Dedifferentiated amniotic fluid mesenchymal stem cell (primary cell): ENCODE results near the gene SERINC2.
"Not testable (repeated sequence)": the region's sequence is repeated elsewhere in the genome, so short reads cannot be mapped to it uniquely, and the experiment has no call there.

ENCODE experiments used
- DNase-seq: peaks from one replicate; pipeline ENCODE4 v3.0.0-alpha.2; 2016; ENCODE audit errors: extremely low spot score

Gene SERINC2

DNA sequence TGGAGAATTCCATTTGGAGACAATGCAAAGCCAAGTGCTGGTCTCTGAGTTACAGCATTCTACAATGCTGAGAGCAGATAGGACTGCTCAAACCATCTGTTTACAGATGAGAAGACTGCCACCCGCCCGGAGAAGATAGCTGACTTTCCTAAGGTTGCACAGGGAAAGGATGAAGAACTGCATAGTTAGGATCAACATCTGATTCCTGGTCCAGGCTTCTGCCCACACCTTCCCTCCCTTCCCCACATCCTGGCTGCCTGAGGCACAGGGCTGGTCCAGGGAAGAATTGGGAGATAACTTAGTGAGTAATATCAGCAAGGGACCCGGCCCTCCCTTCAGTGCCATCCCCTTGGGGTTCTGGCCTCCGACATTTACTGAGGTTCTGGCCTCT is 2.0 kb downstream of the SERINC2 start:
- no peak for DNase-seq

DNA sequence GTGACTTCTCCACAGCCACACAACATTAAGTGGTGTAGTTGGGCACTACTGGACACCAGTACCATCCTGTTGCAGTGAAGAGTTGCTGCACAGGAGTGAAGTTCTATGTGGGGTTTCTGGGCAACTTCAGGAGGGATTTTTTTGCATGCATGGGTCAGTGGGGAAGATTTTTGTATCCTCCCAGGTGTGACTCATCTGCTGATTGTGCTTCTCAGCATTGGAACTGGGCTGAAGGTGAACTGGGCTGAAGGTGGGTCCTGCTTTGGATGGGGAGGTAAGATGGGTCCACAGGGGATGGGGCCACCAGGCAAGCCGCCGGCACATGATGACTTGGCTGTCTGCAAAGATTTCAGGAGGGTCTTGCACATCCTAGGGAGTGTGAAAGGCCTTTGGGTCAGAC is 2.6 kb downstream of the SERINC2 start:
- no peak for DNase-seq

DNA sequence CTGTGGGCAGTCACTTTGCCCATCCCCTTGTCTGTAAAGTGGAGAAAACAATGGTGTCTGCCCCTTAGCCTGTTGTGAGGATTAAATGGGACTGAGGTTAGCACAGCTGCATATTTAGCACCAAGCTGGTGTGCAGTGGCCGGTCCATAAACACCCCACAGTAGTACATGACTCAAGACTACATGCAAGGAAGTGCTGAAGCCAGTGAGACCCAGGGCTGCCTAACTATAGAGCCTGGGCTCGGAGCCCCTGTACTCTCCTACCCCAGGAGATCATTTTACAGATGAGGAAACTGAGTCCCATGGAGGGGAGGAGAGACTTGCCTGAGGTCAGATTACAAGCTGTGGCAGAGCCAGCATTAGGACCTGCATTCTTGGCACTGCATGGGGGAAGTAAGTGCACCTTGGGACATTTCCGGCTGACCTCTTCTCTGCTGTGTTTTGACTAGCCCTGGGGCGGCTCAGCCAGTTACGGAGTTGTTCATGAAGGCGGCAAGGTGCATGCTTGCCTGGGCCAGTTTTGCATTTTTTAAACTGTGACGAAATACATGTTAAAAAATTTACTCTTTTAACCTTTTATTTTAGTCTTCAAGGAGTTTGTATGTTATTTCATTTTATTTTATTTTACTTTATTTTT is 3.2 kb downstream of the SERINC2 start:
- DNase-seq = no peak

DNA sequence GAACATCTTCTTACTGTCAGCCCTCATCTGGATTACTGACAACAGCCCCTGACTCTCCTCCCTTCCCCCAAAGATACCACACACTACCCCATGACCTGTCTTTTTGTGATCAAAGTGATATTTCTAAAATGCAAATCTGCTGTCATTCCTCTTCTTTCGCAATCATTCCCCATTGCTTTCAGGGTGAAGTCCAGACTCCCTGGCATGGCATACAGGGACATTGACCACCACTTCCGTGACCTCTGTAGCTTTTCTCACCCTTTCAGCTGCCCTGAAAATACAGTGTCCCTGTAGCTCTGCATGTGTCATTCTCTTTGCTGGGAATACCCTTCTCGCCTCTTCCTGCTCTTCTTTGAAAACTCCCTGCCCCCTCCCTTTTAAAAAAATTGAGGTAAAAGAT is 4.1 kb downstream of the SERINC2 start:
- DNase-seq = no peak

DNA sequence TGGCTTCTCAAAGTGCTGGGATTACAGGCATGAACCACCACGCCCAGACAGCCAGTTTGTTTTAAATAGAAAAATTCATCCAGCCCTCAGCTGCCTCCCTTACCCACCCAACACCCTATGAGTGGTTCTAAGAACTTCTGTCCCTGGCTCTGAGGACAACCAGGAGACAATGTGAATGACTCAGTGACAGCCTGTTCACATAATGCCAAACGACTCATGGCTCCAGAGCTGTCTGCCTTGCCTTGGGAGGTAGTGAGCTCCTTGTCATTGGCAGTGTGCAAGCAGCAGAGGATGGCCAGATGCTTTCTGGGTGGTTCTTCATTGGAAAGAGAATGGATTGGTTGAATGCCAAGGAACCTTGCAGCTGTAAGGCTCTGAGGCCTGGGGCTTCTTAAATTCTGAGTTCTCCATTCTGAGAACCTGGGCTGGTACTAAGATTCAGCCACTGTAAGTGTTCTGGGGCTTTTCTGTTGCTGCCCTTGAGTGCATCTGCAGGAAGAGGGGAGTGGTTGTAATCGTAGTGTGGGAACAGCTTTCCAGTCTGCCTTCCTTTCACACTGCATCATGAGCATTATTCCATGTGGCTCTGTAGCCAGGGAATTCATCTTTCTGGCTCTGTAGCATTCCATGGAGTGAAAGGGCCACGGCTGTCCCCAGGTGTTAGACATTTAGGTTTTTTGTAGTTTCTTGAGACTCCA is 5.8 kb downstream of the SERINC2 start:
- DNase-seq = no peak

DNA sequence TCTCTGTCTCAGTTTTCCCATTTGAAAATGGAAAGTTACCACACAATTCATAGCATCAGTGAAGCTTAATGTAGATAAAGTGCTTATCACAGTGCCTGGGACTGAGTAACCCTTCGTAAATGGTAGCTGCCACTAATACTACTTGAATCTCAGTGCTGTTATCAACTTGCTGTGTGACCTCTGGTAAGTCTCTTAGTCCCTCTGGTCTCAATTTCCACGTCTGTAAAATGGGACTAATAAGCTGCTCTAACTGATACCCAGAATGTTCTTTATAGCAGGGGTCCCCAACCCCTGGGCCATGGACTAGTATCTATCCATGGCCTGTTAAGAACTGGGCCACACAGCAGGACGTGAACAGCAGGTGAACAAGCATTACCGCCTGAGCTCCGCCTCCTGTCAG is 7.7 kb downstream of the SERINC2 start:
- no peak for DNase-seq

DNA sequence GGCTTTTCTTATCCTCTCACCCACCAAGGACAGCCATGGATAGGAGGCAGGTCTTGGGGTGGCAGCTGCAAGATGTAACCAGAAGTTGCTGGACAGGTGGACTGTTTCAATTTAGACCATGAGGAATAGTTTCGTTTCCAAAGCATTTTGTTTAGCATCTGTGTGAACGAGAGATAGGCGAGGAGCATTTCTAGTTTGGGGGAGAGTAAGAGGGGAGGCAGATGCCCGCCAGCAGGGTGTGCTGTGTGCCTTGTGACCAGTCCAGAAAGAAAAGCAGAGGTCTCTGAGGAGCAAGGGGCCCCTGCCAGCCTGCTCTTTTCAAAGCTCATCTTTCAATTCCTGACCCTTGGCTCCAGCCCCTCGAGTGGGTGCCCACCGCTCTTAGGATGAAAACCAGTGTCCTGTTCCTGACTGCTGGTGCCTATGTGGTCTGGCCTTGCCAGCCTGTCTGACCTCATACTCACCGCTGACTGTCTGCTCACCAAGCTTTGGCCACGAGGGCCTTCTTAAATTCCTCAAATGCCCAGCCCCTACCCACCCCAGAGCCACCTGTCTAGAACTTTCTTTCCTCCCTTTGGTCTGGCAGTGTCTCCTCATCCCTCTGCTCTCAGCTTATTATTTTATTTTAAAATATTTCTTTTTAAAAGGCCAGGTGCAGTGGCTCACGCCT is 8.5 kb downstream of the SERINC2 start:
- no peak for DNase-seq

DNA sequence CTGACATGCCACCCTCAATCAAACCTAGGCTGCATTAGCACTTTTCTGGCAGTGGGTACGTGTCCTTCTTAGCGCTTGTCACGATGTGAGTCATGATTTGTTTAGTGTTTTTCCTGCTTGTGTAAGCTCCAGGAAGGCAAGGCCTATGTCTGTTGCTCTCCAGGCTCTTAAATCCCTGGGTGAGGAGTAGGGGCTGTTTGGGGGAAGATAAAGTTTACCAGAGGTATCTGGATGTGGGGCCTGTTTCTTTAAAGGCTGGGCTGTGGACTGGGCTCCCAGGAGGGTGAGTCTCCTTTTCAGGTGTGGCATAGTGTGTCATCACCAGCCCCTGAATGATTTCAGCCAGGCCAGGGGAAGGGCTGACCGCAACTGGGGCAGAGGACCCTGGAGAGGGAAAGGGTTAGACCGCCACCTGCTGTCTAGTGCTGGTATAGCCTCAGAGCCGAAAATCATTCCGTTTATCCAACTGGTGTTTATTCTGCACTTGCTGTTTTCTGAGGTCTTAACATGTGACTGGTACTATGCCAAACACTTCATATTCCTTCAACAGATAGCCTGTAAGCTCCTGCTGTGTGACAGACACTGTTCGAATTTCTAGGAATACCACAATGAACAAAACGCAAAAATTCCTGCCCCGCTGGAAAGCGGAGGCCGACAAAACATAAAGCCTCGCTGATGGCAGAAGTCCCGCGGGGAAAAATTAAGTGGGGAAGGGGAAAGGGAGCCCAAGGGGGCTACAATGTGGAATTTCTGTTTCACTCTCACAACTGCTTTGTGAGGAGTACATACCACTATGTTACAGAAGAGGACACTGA is 9.7 kb downstream of the SERINC2 start:
- DNase-seq = peak; percentile 72

DNA sequence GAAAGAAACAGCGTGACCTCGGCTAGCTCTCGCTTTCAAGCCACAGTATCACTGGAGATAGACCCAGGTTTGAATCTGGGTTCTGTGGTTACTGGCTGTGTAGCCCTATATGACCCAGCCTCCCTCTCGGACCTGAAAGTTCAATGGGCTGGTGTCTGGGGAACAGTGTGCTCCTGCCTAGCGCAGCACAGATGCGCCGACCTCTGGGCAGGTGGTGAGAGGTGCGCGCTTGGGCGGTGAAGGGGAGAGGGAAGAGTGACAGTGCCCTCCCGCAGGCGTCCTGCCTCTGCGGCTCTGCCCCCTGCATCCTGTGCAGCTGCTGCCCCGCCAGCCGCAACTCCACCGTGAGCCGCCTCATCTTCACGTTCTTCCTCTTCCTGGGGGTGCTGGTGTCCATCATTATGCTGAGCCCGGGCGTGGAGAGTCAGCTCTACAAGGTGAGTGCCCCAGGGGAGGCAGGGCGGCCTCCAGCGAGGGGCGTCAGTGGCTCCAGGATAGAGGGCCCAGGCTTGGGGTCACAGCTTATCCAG is 10.5 kb downstream of the SERINC2 start:
- DNase-seq = no peak

DNA sequence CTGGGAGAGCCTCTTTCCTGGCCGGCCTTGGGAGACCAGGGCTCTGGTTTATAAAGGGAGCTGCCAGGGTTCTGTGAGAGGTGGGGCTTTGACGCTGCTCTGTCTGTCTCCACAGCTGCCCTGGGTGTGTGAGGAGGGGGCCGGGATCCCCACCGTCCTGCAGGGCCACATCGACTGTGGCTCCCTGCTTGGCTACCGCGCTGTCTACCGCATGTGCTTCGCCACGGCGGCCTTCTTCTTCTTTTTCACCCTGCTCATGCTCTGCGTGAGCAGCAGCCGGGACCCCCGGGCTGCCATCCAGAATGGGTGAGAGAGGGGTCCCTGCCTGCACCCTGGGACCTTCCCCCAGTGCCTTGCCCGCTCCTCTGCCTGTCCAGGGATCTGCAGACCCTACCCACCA is 11.6 kb downstream of the SERINC2 start:
- DNase-seq = no peak

DNA sequence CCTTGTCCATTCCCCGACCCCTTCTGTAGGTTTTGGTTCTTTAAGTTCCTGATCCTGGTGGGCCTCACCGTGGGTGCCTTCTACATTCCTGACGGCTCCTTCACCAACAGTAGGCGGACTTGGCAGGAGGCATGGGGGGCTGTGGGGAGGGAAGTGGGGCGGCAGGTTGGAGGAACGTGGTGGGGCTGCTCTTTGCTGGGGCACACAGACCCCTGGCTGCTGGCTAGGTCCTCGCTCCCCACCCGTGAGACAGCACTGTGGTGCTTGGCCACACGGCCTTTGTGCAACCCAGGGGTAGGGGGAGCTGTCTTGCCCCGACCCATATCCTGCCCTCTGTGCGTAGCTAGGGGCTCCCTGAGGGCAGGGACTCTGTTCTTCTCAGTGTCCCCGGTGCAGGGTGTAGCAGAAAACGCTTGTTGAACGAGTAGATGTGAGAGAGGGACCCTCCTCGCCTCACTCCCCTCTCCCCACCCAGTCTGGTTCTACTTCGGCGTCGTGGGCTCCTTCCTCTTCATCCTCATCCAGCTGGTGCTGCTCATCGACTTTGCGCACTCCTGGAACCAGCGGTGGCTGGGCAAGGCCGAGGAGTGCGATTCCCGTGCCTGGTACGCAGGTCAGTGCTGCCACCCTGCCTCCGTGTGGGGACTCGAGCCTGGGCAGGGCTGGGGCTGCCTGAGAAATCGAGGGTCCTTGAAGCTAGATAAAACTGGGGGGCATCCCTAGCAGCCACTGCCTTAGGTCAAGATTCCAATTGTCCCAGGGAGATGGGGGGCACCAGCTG is 12.5 kb downstream of the SERINC2 start:
- DNase-seq = no peak

DNA sequence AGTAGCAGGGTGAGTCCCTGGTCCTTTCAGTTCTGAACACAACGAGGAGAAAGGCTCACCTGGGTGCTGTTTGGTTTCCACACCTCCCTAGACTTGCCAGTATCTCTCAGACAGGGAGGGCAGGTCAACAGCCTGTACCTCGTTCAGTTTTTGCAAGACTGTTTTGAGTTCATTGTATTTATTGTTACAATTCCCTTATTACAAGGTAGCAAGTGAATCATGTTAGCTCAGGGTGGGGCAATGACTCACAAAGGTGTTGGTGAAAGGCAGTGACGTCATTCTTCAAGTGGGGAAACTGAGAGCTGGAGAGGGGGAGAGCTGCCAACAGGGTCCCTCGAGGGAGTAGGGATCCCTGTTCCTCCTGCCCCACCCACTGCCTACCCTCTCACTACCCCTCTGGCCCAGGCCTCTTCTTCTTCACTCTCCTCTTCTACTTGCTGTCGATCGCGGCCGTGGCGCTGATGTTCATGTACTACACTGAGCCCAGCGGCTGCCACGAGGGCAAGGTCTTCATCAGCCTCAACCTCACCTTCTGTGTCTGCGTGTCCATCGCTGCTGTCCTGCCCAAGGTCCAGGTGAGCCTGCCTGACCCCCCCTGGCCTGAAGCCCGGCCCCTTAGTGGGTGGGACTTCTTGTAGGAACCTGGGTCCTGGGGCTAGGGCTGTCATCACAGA is 13.4 kb downstream of the SERINC2 start:
- no peak for DNase-seq

DNA sequence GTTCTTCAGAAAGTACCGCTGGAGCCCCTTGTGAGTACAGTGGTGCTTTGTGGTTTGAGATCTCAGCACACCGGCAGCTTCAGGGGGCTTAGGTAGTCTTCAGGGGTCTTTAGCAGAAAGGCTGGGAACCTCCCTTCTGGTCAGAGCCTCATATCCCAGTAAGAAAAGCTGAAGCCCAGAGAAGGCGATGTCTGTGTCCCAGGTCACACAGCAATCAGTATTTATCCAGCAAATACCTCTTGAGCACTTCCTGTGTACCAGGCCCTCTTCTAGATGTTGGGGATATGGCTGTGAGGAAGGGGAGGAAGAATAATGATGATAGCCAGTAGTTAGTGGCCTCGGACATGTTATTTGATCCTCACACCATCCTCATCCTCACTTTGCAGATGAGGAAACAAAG is 14.3 kb downstream of the SERINC2 start:
- DNase-seq = no peak

DNA sequence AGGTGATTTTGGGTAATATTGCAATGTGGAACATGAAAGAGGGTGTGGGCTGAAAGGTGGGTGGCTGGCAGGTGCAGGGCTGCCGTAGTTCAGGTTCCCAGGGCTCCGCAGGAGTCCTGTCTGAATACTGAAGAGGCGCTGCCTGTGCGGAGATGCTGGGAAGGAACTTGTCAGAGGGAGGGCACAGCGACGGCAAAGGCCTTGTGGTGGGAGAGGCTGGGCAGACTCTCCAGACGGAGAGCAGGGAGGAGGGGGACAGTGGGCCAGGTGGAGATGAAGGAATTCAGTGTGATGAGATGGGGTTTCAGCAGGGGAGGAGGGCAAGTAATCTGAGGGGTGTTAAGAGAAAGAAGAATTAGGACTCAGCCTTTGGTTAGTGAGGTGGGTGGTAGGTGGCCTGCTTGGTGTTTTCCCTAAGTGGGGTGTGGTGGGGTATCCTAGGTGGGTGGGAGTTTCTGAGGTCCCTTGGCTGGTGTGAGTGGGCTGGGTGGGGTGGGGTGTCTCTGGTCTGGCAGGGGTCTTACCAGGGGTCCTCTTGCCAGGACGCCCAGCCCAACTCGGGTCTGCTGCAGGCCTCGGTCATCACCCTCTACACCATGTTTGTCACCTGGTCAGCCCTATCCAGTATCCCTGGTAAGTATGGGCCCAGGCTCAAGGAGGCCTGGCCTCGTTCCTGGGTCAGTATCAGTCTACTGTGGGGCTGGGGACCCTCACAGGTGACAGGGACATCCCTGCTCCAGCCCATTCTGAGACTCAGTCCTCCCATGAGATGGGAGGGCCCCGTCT is 15.6 kb downstream of the SERINC2 start:
- no peak for DNase-seq

DNA sequence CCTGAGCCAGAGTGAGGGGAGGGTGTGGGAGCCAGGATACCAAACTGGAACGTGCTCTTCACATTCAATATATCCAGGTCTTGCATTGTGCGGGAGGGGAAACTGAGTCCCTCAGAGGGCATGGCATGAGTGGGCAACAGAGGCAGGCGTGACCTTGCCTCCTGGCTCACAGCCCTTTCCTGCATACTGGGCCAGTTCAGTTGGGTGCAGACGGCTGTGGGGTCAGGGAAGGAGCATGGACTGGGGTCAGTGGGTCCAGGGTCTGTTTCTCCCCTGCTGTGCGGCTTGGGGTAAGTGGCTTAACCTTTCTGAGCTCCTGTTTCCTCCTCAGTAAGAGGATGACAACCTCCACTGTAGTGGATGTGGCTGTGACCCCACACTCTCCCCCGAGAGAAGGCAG is 16.6 kb downstream of the SERINC2 start:
- no peak for DNase-seq

DNA sequence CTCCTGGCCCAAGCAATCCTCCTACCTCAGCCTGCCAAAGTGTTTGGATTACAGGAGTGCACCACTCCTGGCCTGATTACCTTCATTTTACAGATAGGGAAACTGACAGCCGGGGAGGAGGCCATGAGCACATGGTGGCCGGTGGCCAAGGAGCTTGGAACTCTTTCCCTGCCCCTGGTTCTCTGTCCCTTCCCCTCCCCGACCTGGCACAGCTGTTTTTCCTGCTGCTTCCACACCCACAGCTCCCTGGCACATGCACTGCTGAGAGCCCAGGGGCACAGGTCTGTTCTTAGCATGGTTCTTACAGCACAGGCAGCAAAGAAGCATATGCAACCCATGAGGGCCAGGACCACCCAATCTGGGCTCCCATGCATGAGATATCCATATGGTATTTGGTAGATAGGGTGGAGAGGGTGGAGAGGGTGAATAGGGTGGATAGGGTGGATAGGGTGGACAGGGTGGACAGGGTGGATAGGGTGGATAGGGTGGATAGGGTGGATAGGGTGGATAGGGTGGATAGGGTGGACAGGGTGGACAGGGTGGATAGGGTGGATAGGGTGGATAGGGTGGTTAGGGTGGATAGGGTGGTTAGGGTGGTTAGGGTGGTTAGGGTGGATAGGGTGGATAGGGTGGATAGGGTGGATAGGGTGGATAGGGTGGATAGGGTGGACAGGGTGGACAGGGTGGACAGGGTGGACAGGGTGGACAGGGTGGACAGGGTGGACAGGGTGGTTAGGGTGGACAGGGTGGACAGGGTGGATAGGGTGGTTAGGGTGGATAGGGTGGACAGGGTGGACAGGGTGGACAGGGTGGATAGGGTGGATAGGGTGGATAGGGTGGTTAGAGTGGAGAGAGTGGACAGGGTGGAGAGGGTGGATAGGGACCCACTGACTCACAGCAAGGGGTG is 18.6 kb downstream of the SERINC2 start:
- not testable (repeated sequence) for DNase-seq

DNA sequence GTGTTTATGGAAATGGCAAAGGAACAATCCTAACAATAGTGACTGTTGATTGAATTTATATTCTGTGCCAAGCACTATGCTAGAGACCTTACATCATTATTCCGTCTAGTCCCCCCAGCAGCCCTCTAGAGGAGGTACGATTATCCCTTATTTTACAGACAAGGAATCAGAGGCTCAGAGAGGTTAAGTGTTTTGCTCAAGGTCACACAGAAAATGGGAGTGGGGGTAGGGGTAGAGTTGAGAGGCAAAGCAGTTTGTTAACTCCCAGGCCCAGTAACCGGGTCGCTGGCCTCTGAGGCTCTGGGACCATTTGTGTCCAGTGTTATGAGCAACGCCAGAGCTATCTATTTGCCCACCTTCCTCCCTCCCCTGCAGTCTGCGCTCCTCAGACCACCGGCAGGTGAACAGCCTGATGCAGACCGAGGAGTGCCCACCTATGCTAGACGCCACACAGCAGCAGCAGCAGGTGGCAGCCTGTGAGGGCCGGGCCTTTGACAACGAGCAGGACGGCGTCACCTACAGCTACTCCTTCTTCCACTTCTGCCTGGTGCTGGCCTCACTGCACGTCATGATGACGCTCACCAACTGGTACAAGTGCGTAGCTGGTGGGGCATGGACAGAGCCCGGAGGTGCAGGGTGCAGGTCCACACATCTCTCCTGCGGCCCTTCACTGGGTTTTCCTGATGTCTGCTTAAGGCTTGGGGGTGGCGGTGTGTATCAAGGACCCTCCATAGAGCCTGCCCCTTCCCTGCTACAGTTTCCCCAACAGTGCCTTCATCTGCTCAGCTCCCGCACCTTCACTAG is 19.8 kb downstream of the SERINC2 start:
- no peak for DNase-seq

DNA sequence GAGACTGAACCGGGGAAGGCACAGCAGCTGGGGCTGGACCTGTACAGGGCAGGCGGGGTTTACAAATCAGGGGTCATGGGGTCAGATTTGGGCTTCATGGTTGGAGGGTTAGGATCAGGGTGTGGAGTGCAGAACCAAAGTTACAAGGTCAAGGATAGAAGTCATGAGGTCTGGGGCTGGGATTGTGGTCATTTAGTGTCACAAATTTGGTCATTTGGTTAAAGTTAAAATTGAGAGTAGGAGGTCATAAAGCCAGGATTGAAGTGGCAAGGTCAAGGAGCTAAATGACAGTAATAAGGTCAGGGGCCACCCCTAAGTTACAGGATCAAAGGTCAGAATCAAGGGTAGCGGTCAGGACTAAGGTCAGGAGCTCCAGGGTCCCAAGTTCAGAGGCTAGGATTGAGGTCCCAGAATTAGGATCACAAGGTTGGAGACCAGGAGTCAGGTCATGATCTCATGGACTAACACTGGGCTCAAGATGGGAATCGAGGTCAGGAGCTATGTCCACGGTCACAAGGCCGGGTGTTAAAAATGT is 20.4 kb downstream of the SERINC2 start:
- no peak for DNase-seq
